Mucosa of stomach (tissue), 1 donor: ENCODE results near the gene MRPL34.
"Not testable (repeated sequence)": the region's sequence is repeated elsewhere in the genome, so short reads cannot be mapped to it uniquely, and the experiment has no call there.

Source experiments
- H3K27me3 ChIP-seq: one replicate; pipeline ENCODE4 v1.7.0; 2013; ENCODE audit warnings: mild to moderate bottlenecking, low read length; ENCODE audit not compliant: control insufficient read depth, insufficient read depth
- H3K36me3 ChIP-seq: one replicate; pipeline ENCODE4 v1.7.0; 2013; ENCODE audit warnings: low read length; ENCODE audit not compliant: control insufficient read depth, insufficient read depth
- H3K4me1 ChIP-seq: one replicate; pipeline ENCODE4 v1.7.0; 2013; ENCODE audit warnings: mild to moderate bottlenecking, low read length; ENCODE audit not compliant: control insufficient read depth, insufficient read depth
- H3K4me3 ChIP-seq: one replicate; pipeline ENCODE4 v1.7.0; 2013; ENCODE audit warnings: low read length
- H3K9ac ChIP-seq: one replicate; pipeline ENCODE4 v1.7.0; 2013; ENCODE audit warnings: mild to moderate bottlenecking, low read length, moderate library complexity
- H3K9me3 ChIP-seq: one replicate; pipeline ENCODE4 v1.7.0; 2013; ENCODE audit warnings: mild to moderate bottlenecking, low read length, moderate library complexity; ENCODE audit not compliant: control insufficient read depth
- donor health status: Pancreatic carcinoma.

MRPL34 gene

DNA sequence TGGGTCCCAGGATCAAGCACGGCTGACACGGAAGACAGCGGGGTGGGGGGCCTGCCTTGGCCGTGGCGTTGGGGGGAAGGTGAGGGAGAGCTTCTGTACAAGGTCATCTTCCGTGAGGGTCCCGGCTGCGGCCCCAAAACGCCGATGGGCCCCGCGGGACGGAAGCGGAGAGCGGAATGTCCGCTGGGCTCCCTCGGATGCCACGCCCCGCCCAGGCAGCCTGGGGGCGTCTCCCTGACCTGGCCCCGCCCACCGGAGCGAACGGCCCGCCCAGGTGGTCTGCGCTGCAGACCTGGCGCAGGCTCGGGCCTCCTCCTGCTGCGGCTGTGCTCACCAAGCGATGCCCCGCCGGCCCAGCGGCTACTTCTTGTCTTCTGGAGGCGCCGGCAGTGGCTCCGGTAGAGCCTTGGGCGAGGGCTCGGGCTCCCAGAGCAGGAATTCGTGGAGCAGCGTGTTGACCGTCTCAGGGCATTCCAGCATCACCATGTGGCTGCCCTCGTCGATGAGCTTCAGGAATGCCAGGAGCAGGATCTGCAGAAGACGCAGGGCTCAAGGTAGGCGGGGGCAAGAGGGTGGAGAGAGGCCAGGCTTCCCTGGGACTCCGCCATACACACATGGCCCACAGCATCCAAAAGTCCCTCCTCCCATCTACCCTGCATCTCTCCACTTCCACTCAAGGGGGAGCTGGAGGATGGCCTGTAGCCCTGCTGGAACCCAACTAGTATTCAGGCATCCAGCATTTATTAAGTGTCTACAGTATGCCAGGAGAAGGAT, 13.2 kb upstream of the MRPL34 start:
- H3K4me3 ChIP-seq, result peak overlapping the region; percentile 41
- H3K27me3 ChIP-seq, result peaks cover 4% of the 10 kb centered on the region
- no peaks in the 10 kb centered on the region for H3K9me3 ChIP-seq
- peaks cover 7% of the 10 kb centered on the region for H3K4me1 ChIP-seq
- H3K36me3 ChIP-seq, result no peaks in the 10 kb centered on the region
- peak overlapping the region; percentile 59 for H3K9ac ChIP-seq

DNA sequence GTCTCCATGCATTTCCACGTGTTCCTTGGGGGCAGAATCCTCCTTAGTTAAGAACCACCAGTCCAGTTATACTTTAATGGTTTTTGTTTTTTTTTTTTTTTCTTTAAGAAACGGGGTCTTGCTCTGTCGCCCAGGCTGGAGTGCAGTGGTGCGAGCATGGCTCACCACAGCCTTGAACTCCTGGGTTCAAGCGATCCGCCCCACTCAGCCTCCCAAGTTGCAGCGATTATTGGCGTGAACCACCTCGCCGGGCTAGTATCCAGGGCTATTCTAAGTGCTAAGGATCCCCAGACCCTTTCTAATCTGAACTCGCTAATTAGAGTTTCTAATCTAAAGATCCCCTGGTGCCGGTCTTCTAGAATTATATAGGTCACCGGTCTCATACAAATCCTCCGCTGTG, 12.1 kb upstream of the MRPL34 start:
- Histone ChIP-seq H3K9me3 (no peaks in the 10 kb centered on the region), H3K4me3 (no peak overlapping the region), H3K36me3 (no peaks in the 10 kb centered on the region), H3K4me1 (peaks cover 7% of the 10 kb centered on the region), H3K9ac (no peak overlapping the region), H3K27me3 (peaks cover 1% of the 10 kb centered on the region)

DNA sequence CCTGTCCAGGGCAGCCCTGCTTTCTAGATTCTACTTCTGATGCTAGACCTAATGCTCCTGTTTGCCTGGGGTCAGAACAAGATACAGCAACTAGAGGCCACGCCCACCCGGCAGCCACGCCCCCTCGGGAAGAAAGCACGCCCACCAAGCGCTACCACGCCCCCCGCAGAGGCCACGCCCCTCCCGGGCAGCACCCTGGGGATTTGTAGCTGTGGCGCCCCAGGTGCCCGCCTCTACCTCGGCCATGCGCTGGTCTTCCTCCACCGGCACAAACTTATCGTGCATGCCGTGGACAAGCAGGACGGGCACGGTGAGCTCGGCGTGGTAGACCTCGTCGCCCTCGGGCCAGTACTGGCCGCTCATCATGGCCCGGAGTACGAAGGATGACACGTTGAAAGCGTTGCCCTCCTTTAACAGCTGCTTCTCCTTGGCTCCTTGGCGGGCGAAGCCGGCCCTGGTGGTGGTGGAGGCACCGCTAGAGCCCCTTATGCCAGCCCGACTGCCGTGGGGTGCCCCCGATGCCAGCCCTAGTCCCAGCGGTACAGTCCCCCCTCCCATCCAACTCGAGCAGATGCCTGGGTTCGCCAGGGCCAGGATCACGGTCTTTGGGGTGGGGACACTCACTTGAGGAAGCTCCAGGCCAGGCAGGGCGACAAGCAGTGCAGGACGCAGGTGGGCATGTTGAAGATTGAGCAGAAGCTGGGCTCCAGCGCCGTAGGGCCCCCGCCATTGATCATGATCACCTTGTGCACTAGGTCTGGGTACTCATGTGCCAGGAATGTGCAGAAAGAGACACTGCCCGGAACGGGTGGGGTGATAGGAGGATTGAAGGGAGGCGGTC, 11.4 kb upstream of the MRPL34 start:
- Histone ChIP-seq H3K9ac (no peak overlapping the region), H3K4me3 (no peak overlapping the region), H3K4me1 (peaks cover 7% of the 10 kb centered on the region), H3K27me3 (no peaks in the 10 kb centered on the region), H3K36me3 (no peaks in the 10 kb centered on the region), H3K9me3 (no peaks in the 10 kb centered on the region)

DNA sequence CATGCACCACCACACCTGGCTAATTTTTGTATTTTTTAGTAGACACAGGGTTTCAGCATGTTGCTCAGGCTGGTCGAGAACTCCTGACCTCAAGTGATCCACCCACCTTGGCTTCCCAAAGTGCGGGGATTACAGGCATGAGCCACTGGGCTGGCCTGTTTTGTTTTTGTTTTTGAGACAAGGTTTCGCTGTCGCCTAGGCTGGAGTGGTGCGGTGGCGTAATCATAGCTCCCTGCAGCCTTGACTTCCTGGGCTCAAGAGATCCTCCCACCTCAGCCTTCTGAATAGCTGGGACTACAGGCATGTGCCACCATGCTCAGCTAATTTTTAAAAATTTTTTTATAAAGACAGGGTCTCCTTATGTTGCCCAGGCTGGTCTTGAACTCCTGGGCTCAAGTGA, 10.1 kb upstream of the MRPL34 start:
- not testable (repeated sequence) for H3K4me1 ChIP-seq, H3K27me3 ChIP-seq, H3K4me3 ChIP-seq, H3K36me3 ChIP-seq, H3K9ac ChIP-seq, H3K9me3 ChIP-seq

DNA sequence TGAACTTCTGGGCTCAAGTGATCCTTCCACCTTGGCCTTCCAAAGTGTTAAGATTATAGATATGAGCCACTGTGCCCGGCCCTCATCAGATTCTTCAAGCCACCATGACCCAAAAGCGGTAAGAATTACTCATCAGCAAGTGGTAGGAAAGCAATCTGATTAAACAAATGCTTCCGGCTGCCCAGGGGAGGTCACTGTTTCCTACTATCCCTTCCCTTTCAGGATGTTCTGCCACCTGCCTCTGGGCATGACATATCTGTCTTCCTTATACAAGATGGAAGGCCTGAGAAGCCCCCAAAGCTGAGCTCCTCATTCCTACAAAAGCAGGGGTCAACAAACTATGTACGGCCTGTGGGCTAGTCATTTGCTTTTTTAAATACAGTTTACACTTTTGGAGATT, 9.4 kb upstream of the MRPL34 start:
- Histone ChIP-seq H3K4me1 (peaks cover 7% of the 10 kb centered on the region), H3K9me3 (no peaks in the 10 kb centered on the region), H3K4me3 (no peak overlapping the region), H3K36me3 (no peaks in the 10 kb centered on the region), H3K27me3 (no peaks in the 10 kb centered on the region), H3K9ac (no peak overlapping the region)

DNA sequence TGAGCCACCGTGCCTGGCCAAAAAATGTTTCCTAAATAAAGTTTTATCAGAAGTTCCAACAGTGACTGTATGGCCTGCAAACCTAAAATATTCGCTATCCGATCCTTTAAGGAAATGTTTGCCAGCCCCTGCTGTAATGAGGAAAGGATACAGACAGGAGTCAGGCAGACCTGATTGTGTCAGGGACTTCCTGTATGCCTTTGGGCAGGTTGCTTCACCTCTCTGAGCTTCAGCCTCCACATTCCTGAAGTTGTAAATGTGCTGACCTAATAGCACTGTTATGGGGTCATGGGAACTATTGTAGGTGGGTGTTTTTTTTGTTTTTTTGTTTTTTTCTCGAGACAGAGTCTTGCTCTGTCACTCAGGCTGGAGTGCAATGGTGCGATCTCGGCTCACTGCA, 8.7 kb upstream of the MRPL34 start:
- peaks cover 6% of the 10 kb centered on the region for H3K4me1 ChIP-seq
- H3K4me3 ChIP-seq, result no peak overlapping the region

DNA sequence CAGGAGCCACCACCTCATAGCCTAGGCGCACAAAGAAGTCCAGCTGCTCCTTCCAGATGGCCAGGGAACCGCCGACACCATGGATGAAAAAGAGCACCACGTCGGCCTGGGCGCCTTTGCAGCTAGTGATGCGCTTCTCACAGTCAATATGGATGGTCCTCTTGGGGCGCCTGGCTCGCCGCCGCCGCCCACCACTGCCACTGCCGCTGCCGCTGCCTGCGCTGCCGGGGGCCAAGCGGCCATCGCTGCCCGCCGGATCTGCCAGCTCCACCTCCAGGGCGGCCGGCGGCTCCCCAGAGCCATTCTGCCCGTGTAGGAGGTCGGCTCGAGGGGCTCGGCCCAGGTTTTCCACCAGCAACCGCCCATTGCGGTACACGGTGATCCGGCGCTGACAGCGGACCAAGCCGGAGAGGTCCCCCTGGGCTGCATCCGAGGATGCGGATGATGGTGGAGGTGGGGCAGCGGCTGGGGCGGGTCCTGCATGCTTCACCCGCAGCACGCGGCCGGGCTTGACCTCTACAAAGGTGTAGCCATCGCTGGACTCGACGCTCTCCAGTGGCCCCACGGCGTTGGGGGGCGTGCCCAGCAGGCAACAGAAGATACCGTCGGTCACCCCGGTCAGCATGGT, 4.6 kb upstream of the MRPL34 start:
- no peaks in the 10 kb centered on the region for H3K36me3 ChIP-seq
- no peaks in the 10 kb centered on the region for H3K9me3 ChIP-seq
- H3K27me3 ChIP-seq, result no peaks in the 10 kb centered on the region
- no peak overlapping the region for H3K4me3 ChIP-seq
- H3K4me1 ChIP-seq, result peaks cover 24% of the 10 kb centered on the region
- no peak overlapping the region for H3K9ac ChIP-seq

More for the DNA sequence above, 8.7 kb upstream of the MRPL34 start:
- H3K27me3 ChIP-seq, result no peaks in the 10 kb centered on the region
- H3K36me3 ChIP-seq, result no peaks in the 10 kb centered on the region
- no peaks in the 10 kb centered on the region for H3K9me3 ChIP-seq
- no peak overlapping the region for H3K9ac ChIP-seq

DNA sequence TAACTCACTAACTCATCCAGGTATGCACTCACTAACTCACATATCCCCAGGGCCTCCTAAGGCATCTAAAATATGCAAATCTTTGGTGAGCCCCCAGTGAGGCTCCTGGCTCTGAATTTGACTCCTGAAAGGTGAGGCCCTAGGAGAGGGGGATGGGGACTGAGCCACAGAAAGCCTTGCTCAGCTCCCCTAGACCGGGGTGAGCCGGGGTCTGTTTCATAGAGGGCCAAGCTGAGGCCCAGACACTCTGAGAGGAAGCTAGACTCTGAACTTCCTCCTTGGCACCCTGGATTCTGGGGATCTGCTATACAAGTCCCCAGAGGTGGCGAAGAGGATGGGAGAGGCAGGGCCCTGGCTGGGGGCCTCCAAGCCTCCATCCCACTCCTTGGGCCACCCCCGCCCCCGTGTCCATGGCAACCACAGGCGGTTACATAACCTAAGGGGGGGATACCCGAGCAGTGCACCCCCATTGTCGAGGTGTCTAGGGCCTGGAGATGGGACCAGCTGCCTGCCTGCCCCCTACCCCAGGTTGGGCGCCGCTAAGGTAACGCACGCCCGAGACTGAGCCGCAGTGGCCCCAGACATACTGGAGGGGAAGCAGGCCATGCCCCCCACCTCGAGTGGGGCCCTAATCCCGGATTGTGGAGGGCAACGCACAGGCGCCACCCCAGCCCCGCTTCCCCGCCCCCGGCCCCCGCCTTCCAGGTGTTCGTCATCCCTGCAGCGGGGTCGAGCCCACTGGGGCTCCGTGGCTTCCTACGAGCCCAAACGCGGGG, 3.1 kb upstream of the MRPL34 start:
- H3K36me3 ChIP-seq, result no peaks in the 10 kb centered on the region
- H3K4me1 ChIP-seq, result peaks cover 32% of the 10 kb centered on the region
- H3K4me3 ChIP-seq, result peak overlapping the region; percentile 36
- H3K9me3 ChIP-seq, result no peaks in the 10 kb centered on the region
- no peaks in the 10 kb centered on the region for H3K27me3 ChIP-seq
- H3K9ac ChIP-seq, result peak overlapping the region; percentile 75

DNA sequence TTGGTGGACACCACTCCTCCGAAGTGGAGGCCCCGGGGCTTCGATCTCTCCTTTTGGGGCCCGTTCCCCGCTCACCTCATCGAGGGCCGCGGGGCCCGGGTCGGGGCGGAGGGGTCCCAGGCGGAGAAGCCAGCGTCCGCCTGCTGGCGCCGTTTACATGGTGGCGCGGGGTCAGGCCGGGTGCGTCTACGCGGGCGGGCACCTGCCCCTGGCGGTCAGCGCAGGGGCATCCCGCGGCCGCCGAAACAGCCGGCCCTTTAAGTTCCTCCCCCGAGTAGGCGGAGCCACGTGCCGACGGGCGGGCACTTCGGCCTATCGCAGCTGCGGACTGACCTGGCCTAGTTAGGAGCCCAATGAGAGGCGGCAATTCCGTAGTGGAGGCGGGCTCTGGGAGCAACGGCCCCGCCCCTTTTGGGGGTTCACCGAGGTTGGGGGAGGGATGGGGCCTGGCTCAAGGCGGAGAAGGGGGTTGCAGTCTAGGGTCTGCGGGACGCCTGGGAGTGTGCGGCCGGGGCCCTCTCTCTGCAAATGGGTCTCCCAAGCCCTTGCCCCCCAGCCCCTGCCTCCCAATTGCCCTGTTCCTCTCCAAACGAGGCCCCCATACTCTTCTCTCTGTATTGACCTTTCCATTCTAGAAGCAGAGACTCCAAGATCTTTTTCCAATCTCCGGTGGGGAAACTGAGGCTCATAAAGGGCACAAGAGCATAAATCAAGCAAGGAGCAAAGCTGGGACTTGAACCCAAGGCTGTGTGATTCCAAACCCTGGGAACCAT, 2.3 kb upstream of the MRPL34 start, which contains the start of gene ABHD8:
TSS of gene ABHD8 (minus strand) at position 259 of the 773 bp plus-strand sequence. CDS start 1,809 bp downstream, outside the sequence.
- no peaks in the 10 kb centered on the region for H3K27me3 ChIP-seq
- no peaks in the 10 kb centered on the region for H3K36me3 ChIP-seq
- peak within 1 kb of the TSS; percentile 75 for H3K9ac ChIP-seq
- H3K4me1 ChIP-seq, result peaks cover 32% of the 10 kb centered on the region
- peak within 1 kb of the TSS; percentile 36 for H3K4me3 ChIP-seq
- H3K9me3 ChIP-seq, result no peaks in the 10 kb centered on the region

DNA sequence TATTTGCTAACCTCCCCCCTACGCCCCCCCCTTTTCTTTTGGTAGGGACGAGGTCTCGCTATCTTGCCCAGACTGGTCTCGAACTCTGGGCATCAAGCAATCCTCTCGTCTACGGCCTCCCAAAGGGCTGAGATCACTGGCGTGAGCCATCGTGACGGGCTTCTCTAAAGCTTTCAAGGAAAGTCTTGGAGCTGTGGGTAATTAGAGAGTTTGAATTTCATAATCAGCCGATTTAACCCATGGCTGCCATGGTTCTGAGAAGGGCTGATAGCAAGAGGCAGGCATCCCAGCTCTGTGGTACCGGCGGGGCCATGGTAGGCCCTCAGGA, 1.8 kb upstream of the MRPL34 start:
- H3K4me1 ChIP-seq, result peaks cover 32% of the 10 kb centered on the region

More for the DNA sequence above, 1.8 kb upstream of the MRPL34 start:
- no peaks in the 10 kb centered on the region for H3K36me3 ChIP-seq
- H3K9me3 ChIP-seq, result no peaks in the 10 kb centered on the region
- no peaks in the 10 kb centered on the region for H3K27me3 ChIP-seq
- H3K9ac ChIP-seq, result no peak overlapping the region
- H3K4me3 ChIP-seq, result no peak overlapping the region
